Measurements from ENCODE around the gene RNF103.

RNF103 gene

GRCh38 chr2:86661333-86661732 is 37.7 kb upstream of the RNF103 start:
- Histone ChIP-seq H2AFZ (ENCODE audit: low read depth, low read length) (no peak overlapping the region), H3K4me1 (ENCODE audit: low read length) (no peaks in the 10 kb centered on the region), H3K9ac (ENCODE audit: low read length) (no peak overlapping the region), H3K36me3 (replicated peaks; ENCODE audit: low read depth, low read length) (peaks cover 12% of the 10 kb centered on the region), H4K20me1 (ENCODE audit: insufficient read depth, low read length) (no peaks in the 10 kb centered on the region), H3K79me2 (ENCODE audit: low read length) (no peaks in the 10 kb centered on the region), H3K9me3 (ENCODE audit: insufficient read depth, low read length) (peaks cover 11% of the 10 kb centered on the region), H3K27ac (ENCODE audit: low read length) (no peak overlapping the region), H3K27me3 (ENCODE audit: low read depth, low read length) (no peaks in the 10 kb centered on the region), H3K4me2 (ENCODE audit: low read length) (no peak overlapping the region), H3K4me3 (ENCODE audit: low read length) (no peak overlapping the region)
- TF ChIP-seq, protein P1, sequence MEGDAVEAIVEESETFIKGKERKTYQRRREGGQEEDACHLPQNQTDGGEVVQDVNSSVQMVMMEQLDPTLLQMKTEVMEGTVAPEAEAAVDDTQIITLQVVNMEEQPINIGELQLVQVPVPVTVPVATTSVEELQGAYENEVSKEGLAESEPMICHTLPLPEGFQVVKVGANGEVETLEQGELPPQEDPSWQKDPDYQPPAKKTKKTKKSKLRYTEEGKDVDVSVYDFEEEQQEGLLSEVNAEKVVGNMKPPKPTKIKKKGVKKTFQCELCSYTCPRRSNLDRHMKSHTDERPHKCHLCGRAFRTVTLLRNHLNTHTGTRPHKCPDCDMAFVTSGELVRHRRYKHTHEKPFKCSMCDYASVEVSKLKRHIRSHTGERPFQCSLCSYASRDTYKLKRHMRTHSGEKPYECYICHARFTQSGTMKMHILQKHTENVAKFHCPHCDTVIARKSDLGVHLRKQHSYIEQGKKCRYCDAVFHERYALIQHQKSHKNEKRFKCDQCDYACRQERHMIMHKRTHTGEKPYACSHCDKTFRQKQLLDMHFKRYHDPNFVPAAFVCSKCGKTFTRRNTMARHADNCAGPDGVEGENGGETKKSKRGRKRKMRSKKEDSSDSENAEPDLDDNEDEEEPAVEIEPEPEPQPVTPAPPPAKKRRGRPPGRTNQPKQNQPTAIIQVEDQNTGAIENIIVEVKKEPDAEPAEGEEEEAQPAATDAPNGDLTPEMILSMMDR (IDR thresholded peaks at IDR 0.05; ENCODE audit: low read depth, low read length): no peak
- TF ChIP-seq EZH2phosphoT487 (IDR thresholded peaks at IDR 0.05; ENCODE audit: low read depth): no peak

GRCh38 chr2:86650188-86650587 is 26.5 kb upstream of the RNF103 start:
- no peak overlapping the region for H3K4me3 ChIP-seq (ENCODE audit: low read length)
- H3K27ac ChIP-seq (ENCODE audit: low read length): no peak overlapping the region
- H3K36me3 ChIP-seq (replicated peaks; ENCODE audit: low read depth, low read length): no peaks in the 10 kb centered on the region
- H4K20me1 ChIP-seq (ENCODE audit: insufficient read depth, low read length): no peaks in the 10 kb centered on the region
- H3K4me1 ChIP-seq (ENCODE audit: low read length): no peaks in the 10 kb centered on the region
- TF ChIP-seq, protein P1 (IDR thresholded peaks at IDR 0.05; ENCODE audit: low read depth, low read length): no peak
- no peak for TF ChIP-seq EZH2phosphoT487 (IDR thresholded peaks at IDR 0.05; ENCODE audit: low read depth)
- H3K79me2 ChIP-seq (ENCODE audit: low read length): no peaks in the 10 kb centered on the region
- H3K4me2 ChIP-seq (ENCODE audit: low read length): no peak overlapping the region
- no peak overlapping the region for H2AFZ ChIP-seq (ENCODE audit: low read depth, low read length)
- no peak overlapping the region for H3K9ac ChIP-seq (ENCODE audit: low read length)
- H3K27me3 ChIP-seq (ENCODE audit: low read depth, low read length): no peaks in the 10 kb centered on the region
- peaks cover 9% of the 10 kb centered on the region for H3K9me3 ChIP-seq (ENCODE audit: insufficient read depth, low read length)

GRCh38 chr2:86649119-86649947 is 25.7 kb upstream of the RNF103 start:
- H3K4me3 ChIP-seq (ENCODE audit: low read length): no peak overlapping the region
- peaks cover 9% of the 10 kb centered on the region for H3K9me3 ChIP-seq (ENCODE audit: insufficient read depth, low read length)
- no peak overlapping the region for H3K27ac ChIP-seq (ENCODE audit: low read length)
- H2AFZ ChIP-seq (ENCODE audit: low read depth, low read length): no peak overlapping the region
- no peaks in the 10 kb centered on the region for H3K27me3 ChIP-seq (ENCODE audit: low read depth, low read length)
- no peak for TF ChIP-seq EZH2phosphoT487 (IDR thresholded peaks at IDR 0.05; ENCODE audit: low read depth)
- TF ChIP-seq, protein P1 (IDR thresholded peaks at IDR 0.05; ENCODE audit: low read depth, low read length): no peak
- H4K20me1 ChIP-seq (ENCODE audit: insufficient read depth, low read length): no peaks in the 10 kb centered on the region
- H3K36me3 ChIP-seq (replicated peaks; ENCODE audit: low read depth, low read length): no peaks in the 10 kb centered on the region
- no peaks in the 10 kb centered on the region for H3K79me2 ChIP-seq (ENCODE audit: low read length)
- no peak overlapping the region for H3K4me2 ChIP-seq (ENCODE audit: low read length)
- no peaks in the 10 kb centered on the region for H3K4me1 ChIP-seq (ENCODE audit: low read length)
- H3K9ac ChIP-seq (ENCODE audit: low read length): no peak overlapping the region

GRCh38 chr2:86648681-86649080 is 25.0 kb upstream of the RNF103 start:
- Histone ChIP-seq H3K9ac (ENCODE audit: low read length) (no peak overlapping the region), H3K4me2 (ENCODE audit: low read length) (no peak overlapping the region), H2AFZ (ENCODE audit: low read depth, low read length) (no peak overlapping the region), H3K79me2 (ENCODE audit: low read length) (no peaks in the 10 kb centered on the region), H3K27ac (ENCODE audit: low read length) (no peak overlapping the region), H3K27me3 (ENCODE audit: low read depth, low read length) (no peaks in the 10 kb centered on the region), H3K9me3 (ENCODE audit: insufficient read depth, low read length) (peaks cover 9% of the 10 kb centered on the region), H4K20me1 (ENCODE audit: insufficient read depth, low read length) (no peaks in the 10 kb centered on the region), H3K36me3 (replicated peaks; ENCODE audit: low read depth, low read length) (no peaks in the 10 kb centered on the region), H3K4me1 (ENCODE audit: low read length) (no peaks in the 10 kb centered on the region), H3K4me3 (ENCODE audit: low read length) (no peak overlapping the region)
- TF ChIP-seq EZH2phosphoT487 (IDR thresholded peaks at IDR 0.05; ENCODE audit: low read depth): no peak
- TF ChIP-seq, protein P1 (IDR thresholded peaks at IDR 0.05; ENCODE audit: low read depth, low read length): no peak

Data from OCI-LY3 (cell line).